Activated CD4-positive, CD25-positive, alpha-beta regulatory T cell (primary cell): Measurements from ENCODE around the gene GABRB2.
"Not testable (repeated sequence)": the region's sequence is repeated elsewhere in the genome, so short reads cannot be mapped to it uniquely, and the experiment has no call there.

Experiments
- DNase-seq, 4 experiments: peaks; one replicate each; lab custom pipeline; 2025; lab: John Stamatoyannopoulos, UW

The GABRB2 gene

GRCh38 chr5:161546470-161547301 lies at the start of gene GABRB2:
GABRB2 (minus strand) TSS chr5:161546725; CDS start chr5:161546643, 82 bp downstream.
- no peak for DNase-seq

- DNase-seq: no peak
These were observed 39.3 kb upstream of the GABRB2 start for GRCh38 chr5:161585798-161586197.

- DNase-seq: no peak
These were observed 34.1 kb upstream of the GABRB2 start for GRCh38 chr5:161580621-161581020.

- DNase-seq: no peak
These were observed 26.4 kb upstream of the GABRB2 start for GRCh38 chr5:161572914-161573313.

GRCh38 chr5:161566081-161566480 lies 19.6 kb upstream of the GABRB2 start:
- no peak for DNase-seq

- no peak for DNase-seq
These were observed 15.9 kb upstream of the GABRB2 start for GRCh38 chr5:161562446-161562845.

GRCh38 chr5:161549106-161549505 lies 2.6 kb upstream of the GABRB2 start:
- DNase-seq: no peak

- no peak for DNase-seq
These were observed 2.1 kb upstream of the GABRB2 start for GRCh38 chr5:161548487-161549094.

GRCh38 chr5:161547738-161548486 lies 1.4 kb upstream of the GABRB2 start:
- DNase-seq: no peak

- DNase-seq: no peak
These were observed 847 bp upstream of the GABRB2 start for GRCh38 chr5:161547406-161547737.

- no peak for DNase-seq
These were observed 443 bp downstream of the GABRB2 start for GRCh38 chr5:161546095-161546469.

GRCh38 chr5:161545344-161546094 lies 1.0 kb downstream of the GABRB2 start:
- no peak for DNase-seq

- no peak for DNase-seq
These were observed 2.2 kb downstream of the GABRB2 start for GRCh38 chr5:161544350-161544765.

GRCh38 chr5:161539016-161539415 lies 7.5 kb downstream of the GABRB2 start:
- DNase-seq: no peak

GRCh38 chr5:161535762-161536161 lies 10.8 kb downstream of the GABRB2 start:
- no peak for DNase-seq

GRCh38 chr5:161530700-161531099 lies 15.8 kb downstream of the GABRB2 start:
- DNase-seq: no peak

- DNase-seq: no peak
These were observed 32.6 kb downstream of the GABRB2 start for GRCh38 chr5:161513942-161514341.

GRCh38 chr5:161507591-161507990 lies 38.9 kb downstream of the GABRB2 start:
- no peak for DNase-seq

- DNase-seq: not testable (repeated sequence)
These were observed 41.4 kb downstream of the GABRB2 start for GRCh38 chr5:161505160-161505559.

GRCh38 chr5:161498531-161498930 lies 48.0 kb downstream of the GABRB2 start:
- no peak for DNase-seq

GRCh38 chr5:161483721-161484120 lies 62.8 kb downstream of the GABRB2 start:
- no peak for DNase-seq

GRCh38 chr5:161481922-161482321 lies 64.6 kb downstream of the GABRB2 start:
- no peak for DNase-seq
